Frontal cortex (tissue), 4 donors: Measurements from ENCODE around the gene INSYN2B. TPM values are rescaled to one million over a fixed set of nuclear protein-coding genes. Genes with fewer than 3 reads are reported as not detected.

Experiments
- DNase-seq, 2 donors: peaks; one replicate each; pipeline ENCODE4 v3.0.0; 2012; ENCODE audit warnings: low spot score in 2 of 2
- FAIRE-seq: peaks from 2 replicates; lab custom pipeline; 2012; peaks lifted over from hg19 to GRCh38; lab: Jason Lieb, UNC
- total RNA-seq: library from RNA; depleted of rRNA; stranded (reverse); fragments of >200 nt; gene quantifications from one replicate; pipeline ENCODE4 v1.2.3, GENCODE V29; 2014
- donor health status: control.
- donor health status: control.
- donor health status: control.

Gene INSYN2B
- total RNA-seq, 1 donor from 2014 or later, result 0.82 TPM

- DNase-seq (no peak), FAIRE-seq (no peak)
These were observed 40.6 kb downstream of the INSYN2B start for GRCh38 chr5:169939731-169940130.

GRCh38 chr5:169938439-169938838 lies 41.9 kb downstream of the INSYN2B start:
- no peak for FAIRE-seq

GRCh38 chr5:169935762-169936161 lies 44.5 kb downstream of the INSYN2B start:
- FAIRE-seq (no peak), DNase-seq (no peak)

More at GRCh38 chr5:169938439-169938838, 41.9 kb downstream of the INSYN2B start:
- DNase-seq, result no peak

- no peak for FAIRE-seq
- DNase-seq, result no peak
These were observed 45.3 kb downstream of the INSYN2B start for GRCh38 chr5:169934990-169935389.

- FAIRE-seq (no peak), DNase-seq (no peak)
These were observed 46.7 kb downstream of the INSYN2B start for GRCh38 chr5:169933616-169934015.

- no peak for DNase-seq
- FAIRE-seq, result no peak
These were observed 47.2 kb downstream of the INSYN2B start for GRCh38 chr5:169933127-169933526.

GRCh38 chr5:169923988-169924387 lies 56.3 kb downstream of the INSYN2B start:
- FAIRE-seq (no peak), DNase-seq (no peak)

GRCh38 chr5:169922474-169922873 lies 57.8 kb downstream of the INSYN2B start:
- DNase-seq, result no peak
- no peak for FAIRE-seq

- no peak for FAIRE-seq
- no peak for DNase-seq
These were observed 58.3 kb downstream of the INSYN2B start for GRCh38 chr5:169921949-169922348.

- FAIRE-seq, result no peak
- DNase-seq, result no peak
These were observed 58.9 kb downstream of the INSYN2B start for GRCh38 chr5:169921384-169921783.

- no peak for FAIRE-seq
- no peak for DNase-seq
These were observed 59.8 kb downstream of the INSYN2B start for GRCh38 chr5:169920474-169920873.

GRCh38 chr5:169918228-169918627 lies 62.1 kb downstream of the INSYN2B start:
- no peak for FAIRE-seq

GRCh38 chr5:169917500-169917899 lies 62.8 kb downstream of the INSYN2B start:
- DNase-seq (no peak), FAIRE-seq (no peak)

More at GRCh38 chr5:169918228-169918627, 62.1 kb downstream of the INSYN2B start:
- no peak for DNase-seq

- FAIRE-seq (no peak), DNase-seq (no peak)
These were observed 65.5 kb downstream of the INSYN2B start for GRCh38 chr5:169914766-169915165.

GRCh38 chr5:169913479-169913878 lies 66.8 kb downstream of the INSYN2B start:
- no peak for DNase-seq
- FAIRE-seq, result no peak

- FAIRE-seq (no peak), DNase-seq (no peak)
These were observed 68.7 kb downstream of the INSYN2B start for GRCh38 chr5:169911448-169912212.

- no peak for FAIRE-seq
- DNase-seq, result no peak
These were observed 69.9 kb downstream of the INSYN2B start for GRCh38 chr5:169910393-169910792.

- no peak for FAIRE-seq
- no peak for DNase-seq
These were observed 70.3 kb downstream of the INSYN2B start for GRCh38 chr5:169909945-169910344.

- DNase-seq (no peak), FAIRE-seq (no peak)
These were observed 71.4 kb downstream of the INSYN2B start for GRCh38 chr5:169908864-169909263.

GRCh38 chr5:169906745-169907649 lies 73.3 kb downstream of the INSYN2B start:
- DNase-seq (no peak), FAIRE-seq (no peak)

GRCh38 chr5:169905017-169905416 lies 75.3 kb downstream of the INSYN2B start:
- FAIRE-seq (no peak), DNase-seq (no peak)
